HG03103 (cell line): ENCODE measurements around the gene GH1.

Experiments used
- ATAC-seq: cut with Tn5 transposase; IDR thresholded peaks from one replicate; pipeline ENCODE4 v1.9.1; 2021; ENCODE audit warnings: low read depth; ENCODE audit not compliant: unreplicated experiment

The GH1 gene

GRCh38 chr17:63945784-63946439, 27.3 kb upstream of the GH1 start:
- ATAC-seq, result no peak

GRCh38 chr17:63944736-63945499, 26.3 kb upstream of the GH1 start:
- no peak for ATAC-seq

GRCh38 chr17:63943745-63944144, 25.1 kb upstream of the GH1 start:
- no peak for ATAC-seq

GRCh38 chr17:63942309-63942985, 23.8 kb upstream of the GH1 start:
- no peak for ATAC-seq

- no peak for ATAC-seq
Observed at GRCh38 chr17:63941751-63942150, 23.1 kb upstream of the GH1 start.

- ATAC-seq, result no peak
Observed at GRCh38 chr17:63941162-63941561, 22.5 kb upstream of the GH1 start.

- ATAC-seq, result no peak
Observed at GRCh38 chr17:63940584-63940983, 21.9 kb upstream of the GH1 start.

GRCh38 chr17:63939884-63940283, 21.2 kb upstream of the GH1 start:
- no peak for ATAC-seq

GRCh38 chr17:63939401-63939800, 20.8 kb upstream of the GH1 start:
- ATAC-seq, result no peak

GRCh38 chr17:63937920-63938319, 19.3 kb upstream of the GH1 start:
- ATAC-seq, result no peak

GRCh38 chr17:63937319-63937718, 18.7 kb upstream of the GH1 start:
- ATAC-seq, result no peak

GRCh38 chr17:63934183-63935112, 15.8 kb upstream of the GH1 start:
- ATAC-seq, result no peak

GRCh38 chr17:63933598-63933997, 15.0 kb upstream of the GH1 start:
- no peak for ATAC-seq

- no peak for ATAC-seq
Observed at GRCh38 chr17:63932721-63933120, 14.1 kb upstream of the GH1 start.

- no peak for ATAC-seq
Observed at GRCh38 chr17:63931981-63932561, 13.4 kb upstream of the GH1 start, which contains the start of gene CD79B. CD79B (minus strand) TSS chr17:63932331; CDS start chr17:63932261, 70 bp downstream.

- ATAC-seq, result no peak
Observed at GRCh38 chr17:63930951-63931575, 12.4 kb upstream of the GH1 start.

GRCh38 chr17:63929860-63930766, 11.5 kb upstream of the GH1 start:
- ATAC-seq, result no peak

GRCh38 chr17:63928966-63929695, 10.5 kb upstream of the GH1 start:
- no peak for ATAC-seq
